ENCODE data around the gene CAPZA1. TPM values are rescaled to one million over a fixed set of nuclear protein-coding genes. Genes with fewer than 3 reads are reported as not detected.

CAPZA1 gene
- 100 to 1,000 TPM; 254 to 303 TPM for total RNA-seq

GRCh38 chr1:112619518-112620376 lies at the start of gene CAPZA1:
Gene CAPZA1 (plus strand): TSS chr1:112619832. CDS start chr1:112619845, 13 bp downstream.
- ChIA-PET POLR2A (interaction anchor here (0.7 to 1.5 kb wide), 2 partner anchors 55 to 115 kb away, joined by 3 to 4 read pairs; partner anchors contain the start of gene MOV10), CTCF (interaction anchor here (0.7 to 1.5 kb wide), 3 partner anchors 55 to 229 kb away, joined by 3 to 5 read pairs (median 3); partner anchors contain the start of genes MOV10 and PPM1J)
- peak; percentile 93 for DNase-seq
- H3K27ac Mint-ChIP-seq: peak within 1 kb of the TSS; percentile 100
- peaks cover 40% of the 10 kb centered on the region for H3K36me3 Mint-ChIP-seq (ENCODE audit: low read depth)
- peaks cover 38% of the 10 kb centered on the region for H3K4me1 Mint-ChIP-seq
- H3K4me3 Mint-ChIP-seq: peak within 1 kb of the TSS; percentile 99
- no peaks in the 10 kb centered on the region for H3K27me3 Mint-ChIP-seq
- H3K9me3 Mint-ChIP-seq: no peaks in the 10 kb centered on the region

- DNase-seq: no peak
- peaks cover 12% of the 10 kb centered on the region for H3K36me3 Mint-ChIP-seq (ENCODE audit: low read depth)
- H3K4me1 Mint-ChIP-seq: no peaks in the 10 kb centered on the region
- no peak overlapping the region for H3K27ac Mint-ChIP-seq
- POLR2A ChIA-PET: no interaction called here
- no peak overlapping the region for H3K4me3 Mint-ChIP-seq
- CTCF ChIA-PET: no interaction called here
- H3K9me3 Mint-ChIP-seq: no peaks in the 10 kb centered on the region
- H3K27me3 Mint-ChIP-seq: no peaks in the 10 kb centered on the region
These were observed 44.4 kb upstream of the CAPZA1 start for GRCh38 chr1:112575154-112575804.

- no peak for DNase-seq
- Mint-ChIP-seq H3K9me3 (no peaks in the 10 kb centered on the region), H3K27me3 (no peaks in the 10 kb centered on the region), H3K4me3 (no peak overlapping the region), H3K27ac (no peak overlapping the region), H3K4me1 (no peaks in the 10 kb centered on the region), H3K36me3 (ENCODE audit: low read depth) (peaks cover 12% of the 10 kb centered on the region)
- POLR2A ChIA-PET: interaction anchor here (0.7 kb wide), 1 partner anchor 35 kb away, joined by 3 read pairs; no protein-coding TSS in a partner anchor
- CTCF ChIA-PET: interaction anchor here (0.7 kb wide), 1 partner anchor 92 kb away, joined by 3 read pairs; no protein-coding TSS in a partner anchor
These were observed 43.4 kb upstream of the CAPZA1 start for GRCh38 chr1:112576240-112576639.

GRCh38 chr1:112579801-112580510 lies 39.7 kb upstream of the CAPZA1 start:
- Mint-ChIP-seq H3K9me3 (no peaks in the 10 kb centered on the region), H3K4me3 (no peak overlapping the region), H3K36me3 (ENCODE audit: low read depth) (peaks cover 8% of the 10 kb centered on the region), H3K27ac (no peak overlapping the region), H3K27me3 (no peaks in the 10 kb centered on the region), H3K4me1 (no peaks in the 10 kb centered on the region)
- POLR2A ChIA-PET: no interaction called here
- no peak for DNase-seq
- CTCF ChIA-PET: no interaction called here

- POLR2A ChIA-PET: no interaction called here
- DNase-seq: no peak
- no peaks in the 10 kb centered on the region for H3K9me3 Mint-ChIP-seq
- peaks cover 5% of the 10 kb centered on the region for H3K36me3 Mint-ChIP-seq (ENCODE audit: low read depth)
- H3K4me3 Mint-ChIP-seq: no peak overlapping the region
- no peaks in the 10 kb centered on the region for H3K27me3 Mint-ChIP-seq
- H3K27ac Mint-ChIP-seq: no peak overlapping the region
- H3K4me1 Mint-ChIP-seq: no peaks in the 10 kb centered on the region
- CTCF ChIA-PET: interaction anchor here (0.7 kb wide), 2 partner anchors 80 to 365 kb away, joined by 3 to 4 read pairs; no protein-coding TSS in a partner anchor
These were observed 37.9 kb upstream of the CAPZA1 start for GRCh38 chr1:112581586-112582192.

GRCh38 chr1:112583366-112583765 lies 36.3 kb upstream of the CAPZA1 start:
- Mint-ChIP-seq H3K4me3 (no peak overlapping the region), H3K4me1 (no peaks in the 10 kb centered on the region), H3K36me3 (ENCODE audit: low read depth) (no peaks in the 10 kb centered on the region), H3K27me3 (no peaks in the 10 kb centered on the region), H3K27ac (no peak overlapping the region), H3K9me3 (peaks cover 2% of the 10 kb centered on the region)
- DNase-seq: no peak
- POLR2A ChIA-PET: no interaction called here
- CTCF ChIA-PET: no interaction called here

GRCh38 chr1:112589766-112590165 lies 29.9 kb upstream of the CAPZA1 start:
- DNase-seq: no peak
- Mint-ChIP-seq H3K4me3 (no peak overlapping the region), H3K36me3 (ENCODE audit: low read depth) (peaks cover 21% of the 10 kb centered on the region), H3K9me3 (peaks cover 4% of the 10 kb centered on the region), H3K4me1 (no peaks in the 10 kb centered on the region), H3K27ac (no peak overlapping the region), H3K27me3 (no peaks in the 10 kb centered on the region)
- CTCF ChIA-PET: no interaction called here
- POLR2A ChIA-PET: no interaction called here

GRCh38 chr1:112594208-112594876 lies 25.3 kb upstream of the CAPZA1 start:
- Mint-ChIP-seq H3K4me3 (no peak overlapping the region), H3K9me3 (no peaks in the 10 kb centered on the region), H3K27me3 (no peaks in the 10 kb centered on the region), H3K36me3 (ENCODE audit: low read depth) (peaks cover 16% of the 10 kb centered on the region), H3K27ac (no peak overlapping the region), H3K4me1 (no peaks in the 10 kb centered on the region)
- POLR2A ChIA-PET: interaction anchor here (0.7 kb wide), 1 partner anchor 92 kb away, joined by 3 read pairs; no protein-coding TSS in a partner anchor
- CTCF ChIA-PET: interaction anchor here (0.7 to 1.0 kb wide), 2 partner anchors 16 to 55 kb away, joined by 3 read pairs; no protein-coding TSS in a partner anchor
- no peak for DNase-seq

GRCh38 chr1:112599477-112599876 lies 20.2 kb upstream of the CAPZA1 start:
- no peak for DNase-seq
- no peaks in the 10 kb centered on the region for H3K9me3 Mint-ChIP-seq
- H3K4me3 Mint-ChIP-seq: no peak overlapping the region
- H3K27me3 Mint-ChIP-seq: no peaks in the 10 kb centered on the region
- ChIA-PET POLR2A (no interaction called here), CTCF (no interaction called here)
- no peak overlapping the region for H3K27ac Mint-ChIP-seq
- H3K4me1 Mint-ChIP-seq: no peaks in the 10 kb centered on the region
- H3K36me3 Mint-ChIP-seq (ENCODE audit: low read depth): peaks cover 5% of the 10 kb centered on the region

- peaks cover 7% of the 10 kb centered on the region for H3K4me1 Mint-ChIP-seq
- H3K36me3 Mint-ChIP-seq (ENCODE audit: low read depth): peaks cover 21% of the 10 kb centered on the region
- no peaks in the 10 kb centered on the region for H3K9me3 Mint-ChIP-seq
- ChIA-PET CTCF (interaction anchor here (0.6 kb wide), 1 partner anchor 42 kb away, joined by 3 read pairs; no protein-coding TSS in a partner anchor), POLR2A (no interaction called here)
- DNase-seq: no peak
- no peaks in the 10 kb centered on the region for H3K27me3 Mint-ChIP-seq
- H3K27ac Mint-ChIP-seq: no peak overlapping the region
- H3K4me3 Mint-ChIP-seq: no peak overlapping the region
These were observed 16.6 kb upstream of the CAPZA1 start for GRCh38 chr1:112603012-112603411.

GRCh38 chr1:112603541-112603940 lies 16.1 kb upstream of the CAPZA1 start:
- H3K4me1 Mint-ChIP-seq: peaks cover 7% of the 10 kb centered on the region
- CTCF ChIA-PET: interaction anchor here (0.6 kb wide), 1 partner anchor 43 kb away, joined by 3 read pairs; no protein-coding TSS in a partner anchor

More at GRCh38 chr1:112603541-112603940, 16.1 kb upstream of the CAPZA1 start:
- POLR2A ChIA-PET: no interaction called here
- H3K27me3 Mint-ChIP-seq: no peaks in the 10 kb centered on the region
- no peaks in the 10 kb centered on the region for H3K9me3 Mint-ChIP-seq
- peaks cover 24% of the 10 kb centered on the region for H3K36me3 Mint-ChIP-seq (ENCODE audit: low read depth)
- no peak overlapping the region for H3K27ac Mint-ChIP-seq
- no peak for DNase-seq
- no peak overlapping the region for H3K4me3 Mint-ChIP-seq
